HCEC 1CT (cell line): ENCODE results near the gene STOML2.
"Not testable (repeated sequence)": the region's sequence is repeated elsewhere in the genome, so short reads cannot be mapped to it uniquely, and the experiment has no call there.

ENCODE experiments used
- DNase-seq: peaks from one replicate; pipeline ENCODE4 v3.0.0-alpha.2; 2017

The STOML2 gene, protein sequence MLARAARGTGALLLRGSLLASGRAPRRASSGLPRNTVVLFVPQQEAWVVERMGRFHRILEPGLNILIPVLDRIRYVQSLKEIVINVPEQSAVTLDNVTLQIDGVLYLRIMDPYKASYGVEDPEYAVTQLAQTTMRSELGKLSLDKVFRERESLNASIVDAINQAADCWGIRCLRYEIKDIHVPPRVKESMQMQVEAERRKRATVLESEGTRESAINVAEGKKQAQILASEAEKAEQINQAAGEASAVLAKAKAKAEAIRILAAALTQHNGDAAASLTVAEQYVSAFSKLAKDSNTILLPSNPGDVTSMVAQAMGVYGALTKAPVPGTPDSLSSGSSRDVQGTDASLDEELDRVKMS

GRCh38 chr9:35102769-35103659 lies at the start of gene STOML2:
TSS of gene STOML2 (minus strand) at chr9:35103131. CDS start at chr9:35103094, 37 bp downstream.
- peak; percentile 98 for DNase-seq

DNA sequence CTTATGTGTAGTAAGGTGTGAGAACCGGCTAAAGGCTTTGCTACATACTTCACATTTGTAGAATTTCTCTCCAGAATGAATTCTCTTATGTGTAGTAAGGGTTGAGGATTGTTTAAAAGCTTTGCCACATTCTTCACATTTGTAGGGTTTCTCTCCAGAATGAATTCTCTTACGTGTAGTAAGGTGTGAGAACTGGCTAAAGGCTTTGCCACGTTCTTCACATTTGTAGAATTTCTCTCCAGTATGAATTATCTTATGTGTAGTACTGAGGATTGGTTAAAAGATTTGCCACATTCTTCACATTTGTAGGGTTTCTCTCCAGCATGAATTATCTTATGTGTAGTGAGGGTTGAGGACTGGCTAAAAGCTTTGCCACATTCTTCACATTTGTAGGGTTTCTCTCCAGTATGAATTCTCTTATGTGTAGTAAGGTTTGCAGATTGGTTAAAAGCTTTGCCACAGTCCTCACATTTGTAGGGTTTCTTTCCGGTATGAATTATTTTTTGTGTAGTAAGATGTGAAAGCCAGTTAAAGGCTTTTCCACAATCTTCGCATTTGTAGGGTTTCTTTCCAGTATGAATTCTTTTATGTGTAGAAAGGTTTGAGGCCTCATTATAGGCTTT lies 45.1 kb upstream of the STOML2 start:
- not testable (repeated sequence) for DNase-seq

DNA sequence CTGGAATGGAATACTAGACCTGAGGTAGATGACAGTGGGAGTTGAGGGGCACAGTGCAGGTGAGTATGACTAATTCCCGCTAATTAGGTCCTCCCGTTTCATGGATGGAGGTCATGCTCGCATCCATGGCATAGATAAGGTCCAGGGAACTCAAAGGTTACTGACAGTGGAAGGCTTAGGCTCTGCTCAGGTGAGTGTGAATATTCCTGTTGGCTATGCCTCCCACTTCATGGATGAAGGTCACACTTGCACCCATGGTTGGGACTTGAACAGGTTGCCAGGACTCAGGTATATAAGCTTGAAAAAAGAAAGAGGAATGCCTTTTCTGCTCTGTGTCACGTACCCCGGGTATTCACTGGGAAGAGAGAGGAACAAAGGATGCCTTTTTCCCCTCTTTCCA lies 39.1 kb upstream of the STOML2 start:
- no peak for DNase-seq

DNA sequence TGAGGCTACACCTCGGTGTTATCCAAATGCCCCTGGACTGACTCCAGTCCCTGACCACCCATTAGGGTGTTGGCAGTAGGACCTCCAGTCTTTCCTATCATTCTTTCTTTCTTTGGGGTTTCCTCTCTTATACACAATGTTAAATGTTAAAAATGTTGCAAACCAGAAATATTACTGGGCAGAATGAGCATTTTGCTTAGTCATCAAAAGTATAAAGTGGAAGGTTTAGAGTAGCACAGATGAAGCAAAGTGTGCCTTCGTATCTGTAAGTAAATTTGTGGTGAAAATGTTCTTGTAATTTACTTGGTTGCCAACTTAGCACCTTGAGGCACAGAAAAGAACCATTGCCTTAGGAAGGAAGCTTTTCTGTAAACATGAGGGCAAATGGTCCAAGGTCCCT lies 37.2 kb upstream of the STOML2 start:
- no peak for DNase-seq

DNA sequence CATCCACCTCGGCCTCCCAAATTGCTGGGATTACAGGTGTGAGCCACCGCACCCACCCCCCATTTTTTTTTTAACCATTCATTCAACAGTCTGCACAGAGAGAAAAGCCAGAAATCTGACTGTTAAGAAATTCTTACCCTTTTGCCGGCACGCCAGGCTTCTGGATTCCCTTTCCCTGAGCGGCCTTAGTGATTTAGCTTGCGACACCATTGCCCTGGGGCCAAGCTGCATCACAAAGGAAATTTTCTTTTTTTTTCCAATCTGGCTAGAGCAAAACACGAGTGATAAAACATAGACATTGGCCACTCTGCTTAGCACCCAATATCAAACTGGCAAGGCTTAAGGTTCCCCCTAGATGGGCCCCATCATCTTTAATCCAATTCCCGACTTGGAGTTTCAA lies 33.9 kb upstream of the STOML2 start:
- DNase-seq, result no peak

DNA sequence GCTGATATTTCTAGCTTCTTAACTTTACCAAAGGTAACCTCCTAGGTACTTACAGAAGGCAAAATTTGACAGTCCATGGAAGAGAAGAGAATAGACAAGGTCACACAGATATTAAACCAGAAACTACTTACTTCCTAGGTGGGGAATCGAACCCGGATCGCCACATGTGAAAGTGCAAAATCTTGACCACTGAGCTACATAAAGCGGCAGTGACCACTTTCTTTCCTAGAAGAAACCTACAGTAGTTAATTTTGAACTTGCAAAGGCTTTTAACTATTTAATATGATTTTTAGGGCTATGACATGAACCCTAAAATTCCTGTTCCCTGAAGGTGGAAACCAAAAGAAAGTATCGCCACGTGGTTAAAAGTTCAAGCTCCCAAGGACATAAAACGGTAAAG lies 33.1 kb upstream of the STOML2 start:
- no peak for DNase-seq

- DNase-seq, result no peak
Measured at GRCh38 chr9:35134920-35135319, 32.0 kb upstream of the STOML2 start.

DNA sequence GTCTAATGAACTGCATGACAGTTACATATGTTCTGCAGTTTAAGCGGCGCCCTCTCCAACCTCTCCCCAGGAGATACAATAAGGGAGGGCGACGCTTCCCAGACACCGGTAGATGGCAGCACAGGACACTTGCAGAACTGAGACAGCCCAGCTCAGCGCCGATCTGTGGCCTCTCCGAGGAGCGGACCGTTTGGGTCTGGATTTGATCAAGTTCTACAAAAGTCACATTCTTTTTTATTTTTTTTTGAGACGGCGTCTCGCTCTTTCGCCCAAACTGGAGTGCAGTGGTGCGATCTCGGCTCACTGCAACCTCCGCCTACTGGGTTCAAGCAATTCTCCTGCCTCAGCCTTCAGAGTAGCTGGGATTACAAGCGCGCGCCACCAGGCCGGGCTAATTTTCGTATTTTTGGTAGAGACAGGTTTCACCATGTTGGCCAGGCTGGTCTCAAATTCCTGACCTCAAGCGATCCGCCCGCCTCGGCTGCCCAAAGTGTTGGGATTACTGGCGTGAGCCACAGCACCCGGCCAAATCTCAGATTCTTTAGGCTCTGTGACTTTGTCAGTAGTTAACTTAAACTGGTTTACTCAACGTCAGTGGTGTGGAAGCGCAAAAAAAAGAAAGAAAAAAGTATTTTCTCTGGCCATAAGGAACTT lies 14.1 kb upstream of the STOML2 start:
- DNase-seq, result peak; percentile 91

GRCh38 chr9:35116539-35116897 lies 13.6 kb upstream of the STOML2 start:
- no peak for DNase-seq

- peak; percentile 91 for DNase-seq
Measured at GRCh38 chr9:35115680-35116538, 13.0 kb upstream of the STOML2 start, which contains the start of gene ATOSB. TSS of gene ATOSB (minus strand) at chr9:35115862. CDS start at chr9:35108274, 7,588 bp downstream.

DNA sequence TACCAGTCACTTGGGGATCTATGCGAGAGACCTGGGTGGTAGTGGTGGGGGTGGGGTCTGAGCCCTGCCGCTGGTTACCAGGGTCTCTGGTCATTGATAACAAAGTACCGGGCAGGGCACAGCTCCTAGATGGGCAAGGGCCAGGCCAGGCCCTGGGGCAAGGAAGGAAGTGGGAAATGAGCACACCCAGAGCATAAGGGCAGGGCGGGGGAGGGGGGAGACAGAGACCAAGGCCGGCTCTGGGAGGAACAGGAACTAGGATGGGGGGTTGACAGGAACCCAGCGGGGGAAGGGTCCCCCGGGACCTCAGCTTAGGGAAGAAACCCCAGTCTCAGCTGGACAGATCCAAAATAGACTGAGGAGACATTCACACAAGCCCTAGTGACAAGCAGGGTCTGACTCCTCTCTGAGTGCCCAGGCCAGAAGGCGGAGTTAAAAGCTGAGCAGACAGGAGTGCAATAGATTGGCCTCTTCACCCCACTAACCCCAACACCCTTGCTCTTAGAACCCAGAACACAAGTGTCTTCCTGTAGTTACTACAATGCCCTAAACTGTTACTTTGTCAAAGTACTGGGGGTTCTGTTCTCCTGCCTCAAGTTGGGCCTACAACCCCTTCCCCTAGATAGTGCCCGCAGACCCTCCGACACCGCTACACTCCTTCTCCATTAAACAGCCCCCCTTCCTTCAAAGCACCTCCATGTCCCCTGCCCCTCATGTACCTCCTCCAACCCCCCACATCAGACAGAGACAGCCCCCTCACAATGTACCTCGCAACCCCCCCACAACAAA lies 12.1 kb upstream of the STOML2 start:
- DNase-seq, result peak; percentile 59

- DNase-seq, result peak; percentile 88
Measured at GRCh38 chr9:35114113-35114839, 11.3 kb upstream of the STOML2 start.

- DNase-seq, result peak; percentile 81
Measured at GRCh38 chr9:35112257-35113020, 9.5 kb upstream of the STOML2 start.

- peak; percentile 99 for DNase-seq
Measured at GRCh38 chr9:35111001-35111933, 8.3 kb upstream of the STOML2 start.

GRCh38 chr9:35110327-35110761 lies 7.4 kb upstream of the STOML2 start:
- DNase-seq, result peak; percentile 26

DNA sequence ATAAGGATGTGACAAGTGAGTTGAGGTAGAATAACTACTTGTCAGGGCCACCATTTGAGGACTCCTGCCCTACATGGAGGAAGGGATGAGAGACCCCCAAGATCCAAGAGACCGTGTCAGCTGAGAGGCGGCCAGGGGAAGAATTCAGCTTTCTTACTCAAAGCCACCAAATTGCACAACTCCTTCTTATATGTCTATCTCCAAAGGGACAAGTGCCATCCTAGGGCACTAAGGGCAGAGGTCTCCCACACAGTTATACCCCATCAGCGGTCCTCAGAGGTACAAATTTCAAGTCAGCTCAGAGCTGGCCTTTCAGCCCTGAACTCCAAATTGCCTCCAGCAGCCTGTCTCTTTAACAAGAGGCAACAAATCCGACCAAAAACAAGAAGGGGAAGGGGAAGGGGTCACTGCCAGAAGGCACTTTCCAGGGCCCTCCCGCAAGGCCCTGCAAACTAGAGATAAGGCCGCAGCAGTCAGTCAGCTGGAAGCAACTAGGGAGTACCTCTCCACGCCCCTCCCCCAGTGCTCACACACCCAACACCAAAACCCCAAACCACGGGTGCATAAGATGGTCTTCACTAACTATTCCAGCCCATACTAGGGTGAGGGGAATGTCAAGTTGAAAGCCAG lies 6.1 kb upstream of the STOML2 start:
- no peak for DNase-seq

GRCh38 chr9:35108461-35108860 lies 5.5 kb upstream of the STOML2 start:
- no peak for DNase-seq
